ENCODE data around the gene LEMD3.

The LEMD3 gene

GRCh38 chr12:65170209-65170881, 962 bp downstream of the LEMD3 start:
- FAIRE-seq = no peak

- FAIRE-seq = no peak
These were observed 1.7 kb downstream of the LEMD3 start for GRCh38 chr12:65171073-65171472.

- no peak for FAIRE-seq
These were observed 2.5 kb downstream of the LEMD3 start for GRCh38 chr12:65171870-65172269.

GRCh38 chr12:65175385-65175784, 6.0 kb downstream of the LEMD3 start:
- FAIRE-seq = no peak

- no peak for FAIRE-seq
These were observed 12.8 kb downstream of the LEMD3 start for GRCh38 chr12:65182012-65182739.

GRCh38 chr12:65184176-65184857, 14.9 kb downstream of the LEMD3 start:
- FAIRE-seq = no peak

GRCh38 chr12:65184858-65185229, 15.5 kb downstream of the LEMD3 start:
- no peak for FAIRE-seq

GRCh38 chr12:65187665-65188064, 18.3 kb downstream of the LEMD3 start:
- no peak for FAIRE-seq

- FAIRE-seq = no peak
These were observed 18.9 kb downstream of the LEMD3 start for GRCh38 chr12:65188179-65188701.

- FAIRE-seq = no peak
These were observed 19.8 kb downstream of the LEMD3 start for GRCh38 chr12:65189028-65189718.

- FAIRE-seq = no peak
These were observed 23.7 kb downstream of the LEMD3 start for GRCh38 chr12:65192963-65193516.

- no peak for FAIRE-seq
These were observed 25.6 kb downstream of the LEMD3 start for GRCh38 chr12:65194949-65195348.

- no peak for FAIRE-seq
These were observed 26.1 kb downstream of the LEMD3 start for GRCh38 chr12:65195387-65196055.

GRCh38 chr12:65196762-65197567, 27.6 kb downstream of the LEMD3 start:
- no peak for FAIRE-seq

GRCh38 chr12:65199604-65200003, 30.2 kb downstream of the LEMD3 start:
- no peak for FAIRE-seq

- FAIRE-seq = no peak
These were observed 30.8 kb downstream of the LEMD3 start for GRCh38 chr12:65200007-65200665.

GRCh38 chr12:65203376-65203775, 34.0 kb downstream of the LEMD3 start:
- FAIRE-seq = no peak

- FAIRE-seq = no peak
These were observed 35.6 kb downstream of the LEMD3 start for GRCh38 chr12:65204886-65205525.

GRCh38 chr12:65205886-65206285, 36.5 kb downstream of the LEMD3 start:
- FAIRE-seq = no peak

- FAIRE-seq = no peak
These were observed 38.7 kb downstream of the LEMD3 start for GRCh38 chr12:65208125-65208524.
